H1 (cell line): Measurements from ENCODE around the gene MGMT. TPM values are rescaled to one million over a fixed set of nuclear protein-coding genes. Genes with fewer than 3 reads are reported as not detected.

ENCODE experiments used
- CTCF ChIA-PET: fragments of 300-600 bp; sonication (Branson Sonifier 250); formaldehyde crosslinking; loops from one replicate; lab custom pipeline; 2021; ENCODE audit not compliant: partially characterized antibody; lab: Charles Lee
- POLR2A ChIA-PET: fragments of 300-600 bp; sonication (Branson Sonifier 250); formaldehyde crosslinking; loops from one replicate; lab custom pipeline; 2021; ENCODE audit warnings: inconsistent platforms; ENCODE audit not compliant: partially characterized antibody; lab: Charles Lee
- DNase-seq, 2 experiments: peaks; one replicate each; pipeline versions ENCODE4 v3.0.0 to v3.0.0-alpha.2; 2010 to 2022; ENCODE audit warnings: low spot score in 2 of 2, low read depth in 1 of 2, mixed read lengths in 1 of 2
- FAIRE-seq: peaks from 2 replicates; lab custom pipeline; 2011; peaks lifted over from hg19 to GRCh38; lab: Jason Lieb, UNC
- H2AFZ ChIP-seq: 2 replicates; pipeline ENCODE4 v1.8.1; 2012; ENCODE audit warnings: low read length, inconsistent platforms
- H2AK5ac ChIP-seq: 2 replicates; pipeline ENCODE4 v1.6.1; 2013; ENCODE audit warnings: low read depth, low read length
- H2BK120ac ChIP-seq: replicated peaks from 2 replicates; pipeline ENCODE3; 2013; ENCODE audit warnings: low read depth, low read length, inconsistent platforms
- H2BK12ac ChIP-seq: 2 replicates; pipeline ENCODE4 v1.6.1; 2013; ENCODE audit warnings: low read depth, low read length
- H2BK15ac ChIP-seq: 2 replicates; pipeline ENCODE4 v1.6.1; 2013; ENCODE audit warnings: low read length
- H2BK20ac ChIP-seq: 2 replicates; pipeline ENCODE4 v1.6.1; 2013; ENCODE audit warnings: low read length
- H2BK5ac ChIP-seq: 2 replicates; pipeline ENCODE4 v1.6.1; 2013; ENCODE audit warnings: low read depth, low read length
- H3K14ac ChIP-seq: 2 replicates; pipeline ENCODE4 v1.6.1; 2013; ENCODE audit warnings: inconsistent platforms; ENCODE audit not compliant: insufficient read length
- H3K18ac ChIP-seq: 2 replicates; pipeline ENCODE4 v1.6.1; 2013; ENCODE audit warnings: low read length; ENCODE audit errors: extremely low read depth
- H3K23ac ChIP-seq: 2 replicates; pipeline ENCODE4 v1.6.1; 2013; ENCODE audit warnings: inconsistent platforms; ENCODE audit not compliant: insufficient read length
- H3K23me2 ChIP-seq: 2 replicates; pipeline ENCODE4 v1.6.1; 2013; ENCODE audit warnings: low read depth, low read length
- H3K27ac ChIP-seq: 2 replicates; pipeline ENCODE4 v1.6.1; 2011; ENCODE audit warnings: low read depth, low read length, inconsistent platforms
- H3K27me3 ChIP-seq, 4 experiments: replicated peaks in 1 of 4; 1 replicate in 1 of 4; 2 replicates in 3 of 4; pipeline versions ENCODE4 v1.6.1 to v1.8.1; 2011 to 2013; ENCODE audit warnings: low read length in 3 of 4, mild to moderate bottlenecking in 3 of 4, inconsistent platforms in 2 of 4, mixed read lengths in 2 of 4, moderate library complexity in 1 of 4; ENCODE audit not compliant: control insufficient read depth in 3 of 4, insufficient read depth in 3 of 4; ENCODE audit errors: extremely low read depth in 1 of 4
- H3K36me3 ChIP-seq, 4 experiments: 2 replicates each; pipeline versions ENCODE4 v1.6.1 to v1.8.1; 2011 to 2013; ENCODE audit warnings: mild to moderate bottlenecking in 4 of 4, low read length in 3 of 4, moderate library complexity in 2 of 4, control low read depth in 1 of 4, inconsistent platforms in 1 of 4; ENCODE audit not compliant: insufficient read depth in 4 of 4, control insufficient read depth in 2 of 4
- H3K4ac ChIP-seq: replicated peaks from 2 replicates; pipeline ENCODE3; 2013; ENCODE audit warnings: low read length, low read depth, mixed read lengths, inconsistent platforms; ENCODE audit not compliant: insufficient read length
- H3K4me1 ChIP-seq, 4 experiments: replicated peaks in 1 of 4; 1 replicate in 1 of 4; 2 replicates in 3 of 4; pipeline versions ENCODE4 v1.6.1 to v1.8.1; 2011 to 2013; ENCODE audit warnings: low read length in 3 of 4, inconsistent platforms in 2 of 4, mixed read lengths in 1 of 4; ENCODE audit not compliant: insufficient read depth in 4 of 4, control insufficient read depth in 3 of 4
- H3K4me2 ChIP-seq, 2 experiments: 2 replicates each; pipeline versions ENCODE4 v1.6.1 to v1.8.1; 2011 to 2013; ENCODE audit warnings: low read depth in 2 of 2, low read length in 2 of 2, control low read depth in 1 of 2, inconsistent platforms in 1 of 2, mild to moderate bottlenecking in 1 of 2; ENCODE audit not compliant: insufficient read depth in 1 of 2
- H3K4me3 ChIP-seq, 4 experiments: fragments of 200-600, 300-600 bp in 1 of 4; sonication (generic), shearing (Covaris generic), sonication (Bioruptor Twin) in 1 of 4; 2 replicates each; pipeline versions ENCODE4 v1.5.1 to v1.8.1; 2011 to 2016; ENCODE audit warnings: low read length in 4 of 4, low read depth in 3 of 4, control low read depth in 2 of 4, inconsistent platforms in 2 of 4, mild to moderate bottlenecking in 2 of 4, mixed read lengths in 1 of 4, moderate library complexity in 1 of 4; ENCODE audit not compliant: insufficient read depth in 2 of 4; ENCODE audit errors: extremely low read depth in 1 of 4
- H3K56ac ChIP-seq: replicated peaks from 2 replicates; pipeline ENCODE3; 2013; ENCODE audit warnings: low read depth, mild to moderate bottlenecking, mixed read lengths, low read length, inconsistent platforms; ENCODE audit not compliant: insufficient read length
- H3K79me1 ChIP-seq: 2 replicates; pipeline ENCODE4 v1.6.1; 2013; ENCODE audit warnings: low read depth, low read length, control low read depth
- H3K79me2 ChIP-seq, 2 experiments: 2 replicates each; pipeline versions ENCODE4 v1.6.1 to v1.8.1; 2012 to 2013; ENCODE audit warnings: low read length in 2 of 2, mild to moderate bottlenecking in 2 of 2, inconsistent platforms in 1 of 2; ENCODE audit not compliant: insufficient read depth in 2 of 2, control insufficient read depth in 1 of 2
- H3K9ac ChIP-seq, 4 experiments: replicated peaks in 1 of 4; 1 replicate in 1 of 4; 2 replicates in 3 of 4; pipeline versions ENCODE4 v1.6.1 to v1.8.1; 2011 to 2013; ENCODE audit warnings: low read depth in 3 of 4, low read length in 3 of 4, control low read depth in 2 of 4, mild to moderate bottlenecking in 2 of 4, moderate library complexity in 2 of 4, inconsistent platforms in 1 of 4; ENCODE audit errors: extremely low read depth in 1 of 4
- H3K9me3 ChIP-seq, 2 experiments: 2 replicates each; pipeline versions ENCODE4 v1.6.1 to v1.8.1; 2012 to 2013; ENCODE audit warnings: mild to moderate bottlenecking in 2 of 2, moderate library complexity in 2 of 2, control low read depth in 1 of 2, inconsistent platforms in 1 of 2, low read depth in 1 of 2, low read length in 1 of 2, mixed read lengths in 1 of 2; ENCODE audit not compliant: insufficient read depth in 2 of 2
- H4K20me1 ChIP-seq, 2 experiments: replicated peaks in 1 of 2; 2 replicates each; pipeline versions ENCODE3 to v1.8.1; 2011 to 2013; ENCODE audit warnings: inconsistent platforms in 2 of 2, low read length in 2 of 2, mild to moderate bottlenecking in 1 of 2; ENCODE audit not compliant: insufficient read depth in 2 of 2, control insufficient read depth in 1 of 2
- H4K5ac ChIP-seq: 2 replicates; pipeline ENCODE4 v1.6.1; 2013; ENCODE audit warnings: low read length, low read depth, mixed read lengths, inconsistent platforms; ENCODE audit not compliant: insufficient read length
- H4K8ac ChIP-seq: 2 replicates; pipeline ENCODE4 v1.8.0; 2013; ENCODE audit warnings: mild to moderate bottlenecking, moderate library complexity, low read length, inconsistent platforms; ENCODE audit not compliant: insufficient read depth; ENCODE audit errors: extremely low read depth
- H4K91ac ChIP-seq: replicated peaks from 2 replicates; pipeline ENCODE3; 2013; ENCODE audit warnings: low read length, mixed read lengths, inconsistent platforms; ENCODE audit not compliant: insufficient read length
- ATF3 ChIP-seq: IDR thresholded peaks from 2 replicates; pipeline ENCODE4 v1.6.1; 2011; ENCODE audit warnings: low read depth, mild to moderate bottlenecking, low read length; ENCODE audit not compliant: insufficient read depth
- CBX5 ChIP-seq: fragments of 300-800, 300-1000 bp; sonication (generic); IDR thresholded peaks from 2 replicates; pipeline ENCODE4 v1.7.1; 2016; ENCODE audit warnings: antibody characterized with exemption, low read length, low read depth
- CBX8 ChIP-seq: fragments of 300-800, 300-1000 bp; sonication (generic); IDR thresholded peaks from 2 replicates; pipeline ENCODE4 v1.7.1; 2016; ENCODE audit warnings: low read depth, low read length, borderline replicate concordance
- EGR1 ChIP-seq: IDR thresholded peaks from 2 replicates; pipeline ENCODE4 v1.6.1; 2011; ENCODE audit warnings: low read depth, low read length, borderline replicate concordance
- JUND ChIP-seq: IDR thresholded peaks from 2 replicates; pipeline ENCODE4 v1.6.1; 2011; ENCODE audit warnings: mild to moderate bottlenecking, improper control_type of control experiment, low read length
- PHF8 ChIP-seq: fragments of 200-600 bp; sonication (generic); conservative IDR thresholded peaks from 2 replicates; pipeline ENCODE4 v1.7.1; 2012; ENCODE audit warnings: low read depth, mild to moderate bottlenecking, inconsistent platforms, low read length, moderate library complexity
- POU5F1 ChIP-seq: IDR thresholded peaks from 2 replicates; pipeline ENCODE4 v1.6.1; 2011; ENCODE audit warnings: low read depth, mild to moderate bottlenecking, low read length, moderate library complexity
- RAD21 ChIP-seq, 2 experiments: IDR thresholded peaks in 1 of 2; conservative IDR thresholded peaks in 1 of 2; 2 replicates each; pipeline ENCODE4 v1.6.1; 2011; ENCODE audit warnings: low read depth in 2 of 2, low read length in 2 of 2, improper control_type of control experiment in 1 of 2, inconsistent platforms in 1 of 2, mild to moderate bottlenecking in 1 of 2, moderate library complexity in 1 of 2
- SIRT6 ChIP-seq: IDR thresholded peaks from one replicate; pipeline ENCODE4 v1.7.1; 2012; ENCODE audit warnings: low read length, inconsistent platforms
- SRF ChIP-seq: IDR thresholded peaks from 2 replicates; pipeline ENCODE4 v1.6.1; 2011; ENCODE audit warnings: mild to moderate bottlenecking, low read depth, low read length, moderate library complexity
- WGBS, 2 experiments: shearing (Covaris generic) in 1 of 2; methylation state at CpG; one replicate each; pipeline versions ENCODE4 v1.1.6 to v1.1.7; 2013 to 2015; ENCODE audit warnings: low lambda C conversion rate in 2 of 2, mixed read lengths in 2 of 2, inconsistent platforms in 1 of 2, low coverage in 1 of 2, missing lambda C conversion rate in 1 of 2; ENCODE audit not compliant: insufficient replicate concordance in 2 of 2, insufficient coverage in 1 of 2, insufficient read length in 1 of 2; ENCODE audit errors: extremely low coverage in 1 of 2, missing lambda C conversion rate in 1 of 2; 5-methylcytosine and 5-hydroxymethylcytosine counted together
- polyA plus RNA-seq, 7 experiments: library from polyadenylated mRNA; depleted of rRNA in 3 of 7; stranded (reverse) in 5 of 7; unstranded in 2 of 7; fragments of >200 nt in 5 of 7; fragments of 200-250 nt in 2 of 7; gene quantifications; 1 replicate in 5 of 7; 2 replicates in 1 of 7; 4 replicates in 1 of 7; pipeline versions ENCODE4 v1.2.1 to v1.2.3, GENCODE V29; 2011 to 2013; ENCODE audit warnings: missing spikeins in 2 of 7, mixed read lengths in 2 of 7
- total RNA-seq: library from RNA; stranded (reverse); fragmentation: NEBNext Ultra II Directional; extraction: Animal tissue kit (Norgen Biotek cat#: 25700); gene quantifications from 2 replicates; pipeline ENCODE4 v1.2.1, GENCODE V29; 2021
- TF ChIP-seq, protein P1 (sequence below): IDR thresholded peaks from 2 replicates; pipeline ENCODE4 v1.6.1; 2012; ENCODE audit warnings: low read length, inconsistent platforms

MGMT gene
- total and polyA plus RNA-seq, 2 of the 8 experiments (the other 6 are each of a cell fraction or from before 2014, with no cell fraction given) = 9.9 to 10.7 TPM

GRCh38 chr10:129613377-129613980 lies 146.4 kb downstream of the MGMT start:
- Histone ChIP-seq H2BK20ac (no peak overlapping the region), H2AK5ac (no peak overlapping the region), H4K5ac (no peak overlapping the region), H4K91ac (no peak overlapping the region), H3K56ac (no peak overlapping the region), H3K18ac (no peak overlapping the region), H3K9me3 (no peaks in the 10 kb centered on the region), H4K8ac (no peak overlapping the region), H2BK120ac (no peak overlapping the region), H3K9ac (no peak overlapping the region), H2BK15ac (no peak overlapping the region), H3K4me2 (no peak overlapping the region), H3K23ac (no peak overlapping the region), H2AFZ (no peak overlapping the region), H3K27me3 (no peaks in the 10 kb centered on the region), H3K23me2 (no peaks in the 10 kb centered on the region), H2BK12ac (no peak overlapping the region), H3K79me1 (no peaks in the 10 kb centered on the region), H3K27ac (no peak overlapping the region), H3K4me3 (no peak overlapping the region), H3K4me1 (no peaks in the 10 kb centered on the region), H3K4ac (no peak overlapping the region), H3K14ac (no peak overlapping the region), H4K20me1 (no peaks in the 10 kb centered on the region), H2BK5ac (no peak overlapping the region), H3K79me2 (no peaks in the 10 kb centered on the region), H3K36me3 (no peaks in the 10 kb centered on the region)
- ChIA-PET POLR2A (no interaction called here), CTCF (no interaction called here)
- DNase-seq (no peak), FAIRE-seq (no peak)
- 97% methylated on average over 12 of the region's 12 CpGs; no CpG with 5 or more reads in 1 of the 2 experiments for WGBS, 2 experiments
- TF ChIP-seq SIRT6 (no peak), RAD21 (IDR thresholded peaks at IDR 0.05 in 1 of 2, conservative IDR thresholded peaks at IDR 0.05 in 1 of 2; ENCODE audit: low read depth in 2 of 2, low read length in 2 of 2) (no peak), PHF8 (no peak), JUND (no peak), CBX8 (no peak), ATF3 (no peak), CBX5 (no peak), SRF (no peak), EGR1 (no peak), POU5F1 (no peak)
- TF ChIP-seq, protein P1, sequence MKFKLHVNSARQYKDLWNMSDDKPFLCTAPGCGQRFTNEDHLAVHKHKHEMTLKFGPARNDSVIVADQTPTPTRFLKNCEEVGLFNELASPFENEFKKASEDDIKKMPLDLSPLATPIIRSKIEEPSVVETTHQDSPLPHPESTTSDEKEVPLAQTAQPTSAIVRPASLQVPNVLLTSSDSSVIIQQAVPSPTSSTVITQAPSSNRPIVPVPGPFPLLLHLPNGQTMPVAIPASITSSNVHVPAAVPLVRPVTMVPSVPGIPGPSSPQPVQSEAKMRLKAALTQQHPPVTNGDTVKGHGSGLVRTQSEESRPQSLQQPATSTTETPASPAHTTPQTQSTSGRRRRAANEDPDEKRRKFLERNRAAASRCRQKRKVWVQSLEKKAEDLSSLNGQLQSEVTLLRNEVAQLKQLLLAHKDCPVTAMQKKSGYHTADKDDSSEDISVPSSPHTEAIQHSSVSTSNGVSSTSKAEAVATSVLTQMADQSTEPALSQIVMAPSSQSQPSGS = no peak
